Common myeloid progenitor, CD34-positive (primary cell): Measurements from ENCODE around the gene TCEANC2.

Experiments
- CTCF ChIA-PET: fragments of 350-600 bp; sonication (Branson Sonifier 250); formaldehyde crosslinking; loops from one replicate; lab custom pipeline; 2021; ENCODE audit warnings: antibody characterized with exemption; lab: Charles Lee
- POLR2A ChIA-PET: fragments of 350-600 bp; sonication (Branson Sonifier 250); formaldehyde crosslinking; loops from one replicate; lab custom pipeline; 2021; ENCODE audit warnings: antibody characterized with exemption; lab: Charles Lee
- DNase-seq, 3 donors: peaks; one replicate each; pipeline versions ENCODE4 v3.0.0 to v3.0.0-alpha.2; 2013
- H3K27ac ChIP-seq, 2 experiments: 1 replicate in 1 of 2; 2 replicates in 1 of 2; pipeline ENCODE4 v1.7.0; 2013; ENCODE audit warnings: inconsistent platforms in 2 of 2, low read length in 2 of 2, mild to moderate bottlenecking in 2 of 2, low read depth in 1 of 2, moderate library complexity in 1 of 2; ENCODE audit not compliant: severe bottlenecking in 2 of 2, insufficient read depth in 1 of 2, poor library complexity in 1 of 2
- H3K27me3 ChIP-seq, 5 experiments: replicated peaks in 2 of 5; 1 replicate in 3 of 5; 2 replicates in 2 of 5; pipeline versions ENCODE4 v1.6.1 to v1.7.0; 2013; ENCODE audit warnings: low read length in 4 of 5, mild to moderate bottlenecking in 2 of 5, moderate library complexity in 2 of 5, inconsistent platforms in 1 of 5; ENCODE audit not compliant: insufficient read depth in 5 of 5, control insufficient read depth in 4 of 5
- H3K36me3 ChIP-seq, 4 experiments: 1 replicate in 2 of 4; 2 replicates in 2 of 4; pipeline versions ENCODE4 v1.6.1 to v1.7.0; 2013; ENCODE audit warnings: low read length in 3 of 4, control low read depth in 1 of 4, mild to moderate bottlenecking in 1 of 4; ENCODE audit not compliant: control insufficient read depth in 4 of 4, insufficient read depth in 4 of 4
- H3K4me1 ChIP-seq, 4 experiments: 1 replicate in 3 of 4; 2 replicates in 1 of 4; pipeline versions ENCODE4 v1.6.1 to v1.7.1; 2013; ENCODE audit warnings: low read length in 3 of 4, mild to moderate bottlenecking in 3 of 4, control low read depth in 1 of 4, inconsistent platforms in 1 of 4, moderate library complexity in 1 of 4; ENCODE audit not compliant: control insufficient read depth in 4 of 4, insufficient read depth in 4 of 4; ENCODE audit errors: control extremely low read depth in 1 of 4
- H3K4me3 ChIP-seq, 7 experiments: 1 replicate in 4 of 7; 2 replicates in 3 of 7; pipeline versions ENCODE4 v1.5.1 to v1.7.0; 2013; ENCODE audit warnings: mild to moderate bottlenecking in 7 of 7, low read length in 6 of 7, moderate library complexity in 6 of 7, inconsistent platforms in 2 of 7, low read depth in 2 of 7, control low read depth in 1 of 7; ENCODE audit not compliant: insufficient read depth in 4 of 7, control insufficient read depth in 1 of 7; ENCODE audit errors: extremely low read depth in 1 of 7
- H3K9me3 ChIP-seq, 5 experiments: 1 replicate in 4 of 5; 2 replicates in 1 of 5; pipeline versions ENCODE4 v1.6.1 to v1.7.1; 2013; ENCODE audit warnings: low read length in 4 of 5, mild to moderate bottlenecking in 2 of 5, inconsistent platforms in 1 of 5, low read depth in 1 of 5, moderate library complexity in 1 of 5; ENCODE audit not compliant: control insufficient read depth in 4 of 5, insufficient read depth in 2 of 5; ENCODE audit errors: control extremely low read depth in 1 of 5
- WGBS: methylation state at CpG from one replicate; pipeline ENCODE4 v1.1.5; 2013; ENCODE audit not compliant: insufficient coverage; 5-methylcytosine and 5-hydroxymethylcytosine counted together

Gene TCEANC2

GRCh38 chr1:54122992-54123391, 69.6 kb downstream of the TCEANC2 start:
- Histone ChIP-seq H3K4me1 (peaks cover 0 to 34% (median 24%) of the 10 kb centered on the region in 4 experiments), H3K27ac (no peak overlapping the region), H3K36me3 (no peaks in the 10 kb centered on the region), H3K4me3 (no peak overlapping the region), H3K9me3 (peaks cover 0 to 7% (median 0%) of the 10 kb centered on the region in 5 experiments), H3K27me3 (no peaks in the 10 kb centered on the region)
- WGBS = 100% methylated on average over 5 of the region's 8 CpGs
- ChIA-PET POLR2A (no interaction called here), CTCF (interaction anchor here (0.9 to 6.5 kb wide), 12 partner anchors 8 to 366 kb away, joined by 3 to 38 read pairs (median 4); no protein-coding TSS in a partner anchor)
- no peak for DNase-seq

- ChIA-PET POLR2A (interaction anchor here (1.0 kb wide), 1 partner anchor 10 kb away, joined by 3 read pairs; no protein-coding TSS in a partner anchor), CTCF (interaction anchor here (1.2 to 6.5 kb wide), 8 partner anchors 9 to 344 kb away, joined by 3 to 38 read pairs (median 4); no protein-coding TSS in a partner anchor)
- H3K4me1 ChIP-seq = peaks cover 0 to 34% (median 24%) of the 10 kb centered on the region in 4 experiments
- no peak overlapping the region for H3K4me3 ChIP-seq
- H3K27ac ChIP-seq = no peak overlapping the region
- WGBS = 73% methylated on average over 5 of the region's 9 CpGs
- H3K27me3 ChIP-seq = no peaks in the 10 kb centered on the region
- no peaks in the 10 kb centered on the region for H3K36me3 ChIP-seq
- H3K9me3 ChIP-seq = peaks cover 0 to 7% (median 0%) of the 10 kb centered on the region in 5 experiments
- no peak for DNase-seq
Measured at GRCh38 chr1:54124472-54124871, 71.1 kb downstream of the TCEANC2 start.

GRCh38 chr1:54124906-54125305, 71.5 kb downstream of the TCEANC2 start:
- CTCF ChIA-PET = interaction anchor here (1.2 to 6.5 kb wide), 9 partner anchors 10 to 344 kb away, joined by 3 to 38 read pairs (median 4); no protein-coding TSS in a partner anchor
- POLR2A ChIA-PET = interaction anchor here (1.0 kb wide), 1 partner anchor 10 kb away, joined by 3 read pairs; no protein-coding TSS in a partner anchor
- peaks cover 0 to 34% (median 24%) of the 10 kb centered on the region in 4 experiments for H3K4me1 ChIP-seq

GRCh38 chr1:54125386-54126070, 72.1 kb downstream of the TCEANC2 start:
- H3K4me1 ChIP-seq = peaks cover 0 to 34% (median 24%) of the 10 kb centered on the region in 4 experiments
- no peaks in the 10 kb centered on the region for H3K27me3 ChIP-seq
- H3K4me3 ChIP-seq = no peak overlapping the region
- DNase-seq = no peak
- peaks cover 0 to 7% (median 0%) of the 10 kb centered on the region in 5 experiments for H3K9me3 ChIP-seq
- ChIA-PET POLR2A (interaction anchor here (1.0 kb wide), 1 partner anchor 11 kb away, joined by 3 read pairs; no protein-coding TSS in a partner anchor), CTCF (interaction anchor here (1.2 to 6.5 kb wide), 9 partner anchors 10 to 343 kb away, joined by 3 to 38 read pairs (median 4); no protein-coding TSS in a partner anchor)
- H3K36me3 ChIP-seq = no peaks in the 10 kb centered on the region
- 100% methylated on average over 5 of the region's 8 CpGs for WGBS
- no peak overlapping the region for H3K27ac ChIP-seq

More at GRCh38 chr1:54124906-54125305, 71.5 kb downstream of the TCEANC2 start:
- 98% methylated on average over 6 of the region's 7 CpGs for WGBS
- no peak overlapping the region for H3K27ac ChIP-seq
- H3K36me3 ChIP-seq = no peaks in the 10 kb centered on the region
- H3K27me3 ChIP-seq = no peaks in the 10 kb centered on the region
- no peak for DNase-seq
- no peak overlapping the region for H3K4me3 ChIP-seq
- H3K9me3 ChIP-seq = peaks cover 0 to 7% (median 0%) of the 10 kb centered on the region in 5 experiments

- H3K9me3 ChIP-seq = peaks cover 0 to 7% (median 0%) of the 10 kb centered on the region in 5 experiments
- POLR2A ChIA-PET = no interaction called here
- no peak overlapping the region for H3K27ac ChIP-seq
- H3K4me1 ChIP-seq = peaks cover 0 to 28% (median 20%) of the 10 kb centered on the region in 4 experiments
- WGBS = no CpG with 5 or more reads among the region's 3 CpGs
- H3K27me3 ChIP-seq = no peaks in the 10 kb centered on the region
- CTCF ChIA-PET = interaction anchor here (1.3 to 6.5 kb wide), 3 partner anchors 12 to 28 kb away, joined by 3 to 38 read pairs (median 8); no protein-coding TSS in a partner anchor
- no peak overlapping the region for H3K4me3 ChIP-seq
- H3K36me3 ChIP-seq = no peaks in the 10 kb centered on the region
- no peak for DNase-seq
Measured at GRCh38 chr1:54126271-54126815, 72.9 kb downstream of the TCEANC2 start.

GRCh38 chr1:54127594-54128300, 74.3 kb downstream of the TCEANC2 start:
- POLR2A ChIA-PET = no interaction called here
- H3K27ac ChIP-seq = no peak overlapping the region
- no peak overlapping the region for H3K4me3 ChIP-seq
- DNase-seq = no peak
- peaks cover 0 to 17% (median 12%) of the 10 kb centered on the region in 4 experiments for H3K4me1 ChIP-seq
- peaks cover 0 to 7% (median 0%) of the 10 kb centered on the region in 5 experiments for H3K9me3 ChIP-seq
- no peaks in the 10 kb centered on the region for H3K27me3 ChIP-seq
- CTCF ChIA-PET = interaction anchor here (1.9 to 6.5 kb wide), 2 partner anchors 9 to 11 kb away, joined by 5 to 38 read pairs; no protein-coding TSS in a partner anchor
- 92% methylated on average over 5 of the region's 7 CpGs for WGBS
- no peaks in the 10 kb centered on the region for H3K36me3 ChIP-seq
